ENCODE results near the gene ENTPD8.

DNA sequence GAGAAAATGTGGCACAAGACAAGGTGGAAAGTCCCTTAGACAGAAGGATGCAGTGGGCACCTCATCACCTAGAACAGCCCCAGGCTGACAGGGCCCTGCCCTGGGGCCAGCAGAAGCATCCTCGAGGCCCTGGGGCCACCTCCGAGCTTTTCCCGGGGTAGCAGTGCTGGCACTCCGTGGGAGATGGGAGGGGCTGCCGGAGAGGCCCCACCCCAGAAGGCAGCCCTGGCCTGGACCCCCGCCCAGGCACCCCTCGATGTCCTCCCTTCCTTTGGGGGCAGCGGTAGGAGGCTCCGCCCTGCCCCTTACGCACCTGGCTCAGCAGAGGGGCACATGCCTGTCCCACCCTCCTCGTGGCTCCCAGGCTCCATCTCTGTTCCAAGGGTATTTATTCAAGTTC is 35.7 kb upstream of the ENTPD8 start:
- no peak for TF ChIP-seq CTCF (conservative IDR thresholded peaks at IDR 0.05; ENCODE audit: low read depth, low read length)
- no peak for TF ChIP-seq EZH2 (IDR thresholded peaks at IDR 0.05; ENCODE audit: low read length, unreplicated experiment)
- no peak for TF ChIP-seq EZH2phosphoT487 (IDR thresholded peaks at IDR 0.05; ENCODE audit: borderline replicate concordance, low read length)
